HG03442 (cell line): ENCODE results near the gene FRMPD1.

ENCODE experiments used
- ATAC-seq: cut with Tn5 transposase; IDR thresholded peaks from one replicate; pipeline ENCODE4 v1.9.1; 2021; ENCODE audit warnings: mild to moderate bottlenecking, moderate library complexity; ENCODE audit not compliant: unreplicated experiment

The FRMPD1 gene

DNA sequence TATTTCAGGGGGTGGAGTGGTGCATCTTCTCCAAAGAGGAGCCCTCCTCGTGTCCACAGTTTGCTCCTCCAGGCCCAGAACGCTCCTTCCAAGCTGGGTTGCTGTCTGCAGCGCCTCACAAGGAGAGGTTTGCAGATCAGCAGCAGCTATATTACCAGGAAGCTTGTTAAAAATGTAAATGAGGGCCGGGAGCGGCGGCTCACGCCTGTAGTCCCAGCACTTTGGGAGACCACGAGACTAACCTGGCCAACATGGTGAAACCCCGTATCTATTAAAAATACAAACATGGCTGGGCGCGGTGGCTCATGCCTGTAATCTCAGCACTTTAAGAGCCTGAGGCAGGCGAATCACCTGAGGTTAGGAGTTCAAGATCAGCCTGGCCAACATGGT, 25.0 kb upstream of the FRMPD1 start:
- ATAC-seq, result no peak

DNA sequence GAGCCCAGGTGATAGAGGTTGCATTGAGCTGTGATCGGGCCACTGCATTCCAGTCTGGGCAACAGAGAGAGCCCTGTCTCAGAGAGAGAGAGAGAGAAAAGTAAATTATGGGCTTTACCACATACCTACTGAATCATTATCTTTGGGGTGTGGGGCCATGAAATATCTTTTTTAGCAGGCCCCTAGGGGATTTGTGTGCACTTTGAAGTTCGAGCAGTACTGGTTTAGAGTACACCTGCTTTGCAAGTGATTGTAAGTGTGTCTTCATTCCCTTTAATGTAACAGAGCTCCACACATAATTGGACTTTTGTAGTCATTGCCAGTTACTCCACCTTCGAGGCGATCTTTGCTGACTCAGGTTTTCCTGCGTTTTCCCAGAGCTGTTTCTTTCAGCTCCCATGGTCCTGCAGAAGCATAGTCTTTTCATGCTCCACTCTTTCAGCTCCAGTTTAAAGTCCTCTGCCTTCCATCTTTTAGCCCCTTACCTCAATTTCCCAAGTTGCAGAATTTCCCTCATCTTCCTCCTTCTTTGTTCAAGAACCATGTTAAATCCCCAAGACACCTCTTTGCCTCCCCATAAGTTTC, 24.0 kb upstream of the FRMPD1 start:
- no peak for ATAC-seq

DNA sequence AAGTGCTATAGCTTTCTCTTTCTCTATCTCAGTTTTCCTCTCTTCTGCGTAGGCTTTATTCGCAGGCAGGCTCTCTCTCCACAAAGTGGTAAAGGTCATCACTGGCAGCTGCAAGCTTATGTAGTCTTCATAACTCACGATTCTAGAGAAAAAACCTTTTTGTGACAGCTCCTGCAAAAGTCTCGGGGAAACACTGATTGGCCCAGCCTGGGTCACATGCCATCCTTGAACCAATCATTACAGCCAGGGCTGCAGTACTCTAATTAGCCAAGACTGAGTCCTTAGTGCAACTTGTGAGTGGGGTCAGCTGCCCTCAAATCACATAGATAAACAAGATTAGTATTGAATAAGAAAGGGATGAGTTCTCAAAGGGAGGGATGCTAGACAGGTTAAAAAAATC, 18.3 kb upstream of the FRMPD1 start:
- ATAC-seq, result no peak

DNA sequence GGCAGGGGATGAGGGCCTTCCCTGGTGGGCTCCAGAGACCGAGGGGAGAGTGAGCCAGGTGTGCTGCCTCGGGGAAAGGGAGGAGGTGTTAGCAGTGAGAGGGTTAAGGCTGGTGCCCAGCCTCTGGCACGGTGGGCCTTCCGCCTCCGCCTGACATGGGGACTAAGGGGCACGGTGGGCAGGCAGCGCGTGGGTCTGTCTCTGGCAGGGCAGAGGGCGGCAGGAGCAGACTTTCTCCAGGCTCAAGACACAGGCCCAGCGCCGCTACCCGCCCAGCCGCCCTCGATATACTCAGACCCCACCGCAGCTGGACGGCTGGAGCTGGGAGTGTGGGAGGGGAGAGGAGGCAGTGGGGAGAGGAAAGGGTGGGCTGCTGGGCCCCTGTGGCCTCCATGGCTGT, 14.9 kb upstream of the FRMPD1 start:
- no peak for ATAC-seq

DNA sequence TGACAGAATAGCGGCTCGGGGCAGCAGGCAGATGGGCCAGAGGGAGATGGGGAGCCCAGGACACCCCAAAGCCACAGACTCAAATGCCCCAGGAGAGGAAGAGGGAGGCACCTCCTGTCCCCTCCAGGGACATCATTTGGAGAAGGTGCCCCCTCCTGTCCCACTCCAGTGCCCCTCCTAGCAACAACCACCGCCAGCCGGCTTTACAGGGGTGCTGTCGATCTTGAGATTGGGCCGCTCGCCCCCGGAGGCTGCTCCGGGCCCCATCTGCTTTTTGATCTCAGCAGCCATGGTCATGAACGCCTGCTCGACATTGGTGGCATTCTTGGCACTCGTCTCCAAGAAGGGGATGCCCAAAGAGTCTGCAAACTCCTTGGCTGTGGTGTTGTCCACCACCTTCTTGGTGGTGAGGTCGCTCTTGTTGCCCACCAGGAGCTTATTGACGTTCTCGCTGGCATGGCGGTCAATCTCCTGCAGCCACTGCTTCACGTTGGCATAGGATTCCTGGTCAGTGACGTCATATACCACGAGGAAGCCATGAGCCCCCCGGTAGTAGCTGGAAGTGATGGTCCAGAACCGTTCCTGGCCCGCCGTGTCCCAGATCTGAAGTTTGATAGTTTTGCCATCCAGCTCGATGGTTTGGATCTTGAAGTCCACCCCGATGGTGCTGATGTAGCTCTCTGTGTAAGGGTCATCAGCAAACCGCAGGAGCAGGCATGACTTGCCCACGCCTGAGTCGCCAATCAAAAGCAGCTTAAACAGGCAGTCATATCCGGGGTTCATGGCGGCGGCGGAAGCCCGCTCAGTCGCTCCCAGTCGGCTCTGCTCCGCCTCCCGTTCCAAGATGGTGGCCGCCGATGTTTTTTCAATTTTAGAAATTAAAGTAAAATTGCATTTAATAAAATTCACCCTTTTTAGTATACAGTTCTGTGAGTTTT, 14.0 kb upstream of the FRMPD1 start:
- no peak for ATAC-seq

DNA sequence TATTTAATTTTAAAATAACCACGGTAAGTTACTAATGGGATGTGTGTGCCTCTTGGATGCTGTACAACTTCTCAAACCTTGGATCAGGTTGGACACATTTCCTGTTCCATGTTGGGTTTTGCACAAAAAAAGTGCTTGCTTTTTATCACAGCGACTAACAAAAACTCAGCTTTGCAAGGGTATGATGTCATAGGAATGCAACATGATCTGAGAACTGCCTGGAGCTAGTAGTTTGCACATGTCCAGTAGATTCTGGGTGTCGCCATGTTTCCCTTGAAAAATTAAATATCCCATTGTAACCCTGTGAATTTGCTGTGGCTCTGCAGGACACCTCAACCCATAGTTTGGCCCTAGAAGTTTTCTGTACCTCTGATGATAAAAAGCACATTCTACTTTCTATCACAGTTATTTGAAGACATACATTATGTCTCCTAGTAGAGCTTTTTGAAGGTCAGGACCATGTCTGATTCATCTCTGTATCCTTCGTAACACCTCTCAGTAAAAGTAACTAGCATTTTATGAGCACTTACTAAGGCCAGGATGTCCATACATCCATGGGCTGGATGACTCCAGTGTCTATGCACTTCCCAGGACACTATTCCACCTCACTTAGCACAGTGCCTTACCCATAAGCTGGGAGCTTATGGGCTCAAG, 11.5 kb upstream of the FRMPD1 start:
- no peak for ATAC-seq

GRCh38 chr9:37639841-37640240, 10.9 kb upstream of the FRMPD1 start:
- ATAC-seq, result no peak

- no peak for ATAC-seq
Observed at GRCh38 chr9:37640246-37640645, 10.5 kb upstream of the FRMPD1 start.

DNA sequence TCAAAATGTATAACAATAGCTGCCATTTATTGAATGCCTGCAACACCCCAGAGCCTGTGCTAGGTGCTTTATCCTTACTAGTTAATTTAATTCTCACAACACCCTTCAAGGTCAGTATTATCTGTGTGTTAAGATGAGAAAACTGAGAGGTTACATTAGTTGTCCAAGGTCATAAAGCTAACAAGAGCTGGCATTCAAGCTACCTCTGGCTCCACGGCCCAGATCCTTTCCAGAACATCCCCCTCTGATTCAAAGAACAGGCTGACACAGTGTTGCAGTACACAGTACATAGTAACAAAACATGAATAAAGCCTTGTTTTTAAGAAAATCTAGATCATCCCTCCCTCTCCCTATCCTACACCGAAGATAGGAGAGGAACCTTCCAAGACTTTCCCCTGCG, 9.4 kb upstream of the FRMPD1 start:
- ATAC-seq, result no peak

DNA sequence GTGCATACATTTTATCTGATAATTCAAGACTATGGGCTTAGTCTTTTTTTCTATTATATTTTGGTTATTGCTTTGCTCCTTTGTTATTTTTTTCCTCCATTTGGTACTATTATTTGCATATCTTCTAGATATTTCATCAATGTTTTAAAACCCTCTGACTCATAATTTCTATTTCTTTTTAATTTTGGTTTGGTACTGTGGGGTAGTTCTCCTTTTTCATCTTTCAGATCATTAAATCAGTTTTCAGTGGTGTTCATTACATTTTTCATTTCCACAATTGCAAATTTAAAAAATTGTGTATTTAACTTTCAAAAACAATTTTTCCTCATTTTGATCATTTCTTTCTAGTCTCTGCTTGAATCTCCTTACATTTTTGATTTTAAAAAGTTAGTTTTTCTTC, 7.5 kb upstream of the FRMPD1 start:
- ATAC-seq, result no peak

- no peak for ATAC-seq
Observed at GRCh38 chr9:37645903-37646506, 4.7 kb upstream of the FRMPD1 start.

- ATAC-seq, result no peak
Observed at GRCh38 chr9:37650299-37650872, 368 bp upstream of the FRMPD1 start.

GRCh38 chr9:37652261-37652660, 1.5 kb downstream of the FRMPD1 start:
- no peak for ATAC-seq

- ATAC-seq, result no peak
Observed at GRCh38 chr9:37653385-37653784, 2.6 kb downstream of the FRMPD1 start.

GRCh38 chr9:37656936-37657335, 6.2 kb downstream of the FRMPD1 start:
- ATAC-seq, result no peak

GRCh38 chr9:37660691-37661090, 9.9 kb downstream of the FRMPD1 start:
- ATAC-seq, result no peak

DNA sequence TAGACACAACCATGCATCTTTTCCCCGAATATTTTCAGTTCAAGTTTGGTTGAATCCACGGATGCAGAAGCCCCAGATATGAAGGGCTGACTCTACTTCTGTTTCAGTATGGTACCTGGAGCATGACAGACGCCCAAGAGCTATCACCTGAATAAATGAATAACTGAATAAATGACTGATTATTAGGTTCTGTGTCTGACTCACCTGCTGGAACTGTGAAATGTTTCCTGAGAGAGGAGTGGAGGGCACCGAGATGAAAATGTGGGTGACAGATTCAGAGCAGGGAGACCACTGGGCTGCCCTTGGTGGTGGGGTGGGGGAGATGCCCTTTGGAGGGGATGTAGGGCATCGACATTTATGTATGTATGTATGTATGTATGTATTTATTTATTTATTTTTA, 13.2 kb downstream of the FRMPD1 start:
- no peak for ATAC-seq

- ATAC-seq, result no peak
Observed at GRCh38 chr9:37667706-37668105, 17.0 kb downstream of the FRMPD1 start.

DNA sequence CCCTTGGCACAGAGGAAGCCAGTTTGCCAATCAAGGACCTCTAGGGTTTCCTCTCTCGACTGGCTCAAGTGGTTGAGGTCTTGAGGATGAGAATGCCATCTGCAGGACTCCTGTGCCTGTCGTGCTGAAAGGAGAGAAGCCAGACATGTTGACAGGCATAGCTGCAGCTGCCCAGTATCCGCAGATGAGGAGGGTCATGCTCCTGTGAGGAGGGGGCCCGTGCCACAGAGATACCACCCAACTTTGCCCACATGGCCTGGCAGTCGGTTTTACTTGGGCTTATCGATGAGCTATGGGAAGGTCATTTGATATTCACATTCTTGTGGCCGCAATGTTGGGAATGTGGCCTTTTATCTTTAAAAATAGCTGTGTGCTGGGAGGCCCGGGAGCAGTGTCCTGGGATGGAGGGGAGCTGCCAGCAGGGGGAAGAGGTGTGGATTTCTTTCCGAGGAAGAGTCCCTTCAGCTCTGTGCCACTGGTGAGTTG, 17.4 kb downstream of the FRMPD1 start:
- ATAC-seq, result no peak

- no peak for ATAC-seq
Observed at GRCh38 chr9:37669232-37669631, 18.5 kb downstream of the FRMPD1 start.

DNA sequence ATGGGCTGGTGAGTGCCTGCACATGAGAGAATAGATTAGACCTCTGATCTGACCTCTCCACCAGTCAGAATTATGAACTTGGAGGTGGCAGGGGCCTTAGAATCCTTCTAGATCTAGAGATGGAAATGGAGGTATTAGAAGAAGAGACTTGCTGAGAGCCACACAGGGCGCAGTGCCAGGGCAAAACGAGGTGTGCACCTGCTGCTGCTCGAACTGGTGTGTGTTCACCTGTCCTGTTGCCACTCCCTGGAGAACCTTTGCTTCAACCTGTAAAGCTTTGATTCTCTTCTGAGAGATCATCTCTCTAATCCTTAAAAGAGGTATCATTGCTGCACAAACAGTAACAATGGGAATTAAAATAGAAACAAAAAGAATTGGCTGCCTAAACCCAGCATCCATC, 24.9 kb downstream of the FRMPD1 start:
- no peak for ATAC-seq
